Stomach (tissue), 9 donors: ENCODE data around the gene DLG4. TPM values are rescaled to one million over a fixed set of nuclear protein-coding genes. Genes with fewer than 3 reads are reported as not detected.
A peak's percentile ranks its signal among the peaks of the same experiment; 100 is the strongest.
"Not testable (repeated sequence)": the region's sequence is repeated elsewhere in the genome, so short reads cannot be mapped to it uniquely, and the experiment has no call there.

ENCODE experiments used
- DNase-seq, 2 donors: peaks; one replicate each; pipeline versions ENCODE4 v3.0.0 to v3.0.0-alpha.2; 2013 to 2019
- H3K27ac ChIP-seq, 5 donors: fragments of 200-600 bp in 4 of 5; sonication (generic) in 4 of 5; one replicate each; pipeline ENCODE4 v1.5.1; 2013 to 2019; ENCODE audit warnings: mild to moderate bottlenecking in 1 of 5, moderate library complexity in 1 of 5
- H3K27me3 ChIP-seq, 3 donors: fragments of 200-600 bp; sonication (generic); one replicate each; pipeline ENCODE4 v1.5.1; 2017 to 2019; ENCODE audit warnings: mixed run types in 1 of 3
- H3K36me3 ChIP-seq, 4 donors: fragments of 200-600 bp; sonication (generic); 1 replicate in 3 of 4; 2 replicates in 1 of 4; pipeline ENCODE4 v1.5.1; 2016 to 2019
- H3K4me1 ChIP-seq, 4 donors: fragments of 200-600 bp; sonication (generic); one replicate each; pipeline ENCODE4 v1.5.1; 2016 to 2019
- H3K4me3 ChIP-seq, 4 donors: fragments of 200-600 bp; sonication (generic) in 3 of 4; one replicate each; pipeline ENCODE4 v1.5.1; 2016 to 2019; ENCODE audit warnings: mild to moderate bottlenecking in 1 of 4
- H3K9me3 ChIP-seq, 4 donors: fragments of 200-600 bp; sonication (generic); one replicate each; pipeline ENCODE4 v1.5.1; 2016 to 2019
- CTCF ChIP-seq, 7 experiments: fragments of 450-650 bp in 4 of 7; fragments of 200-600 bp in 3 of 7; sonication (generic) in 3 of 7; IDR thresholded peaks; one replicate each; pipeline ENCODE4 v1.5.1; 2016 to 2019; ENCODE audit warnings: antibody characterized with exemption in 7 of 7, control low read depth in 2 of 7, mild to moderate bottlenecking in 1 of 7
- EP300 ChIP-seq: sonication (generic); formaldehyde crosslinking; IDR thresholded peaks from one replicate; pipeline ENCODE4 v1.6.1; 2017; ENCODE audit warnings: antibody characterized with exemption
- POLR2A ChIP-seq, 4 donors: fragments of 450-650 bp; IDR thresholded peaks; one replicate each; pipeline ENCODE4 v1.6.1; 2016; ENCODE audit warnings: antibody characterized with exemption in 4 of 4, control low read depth in 2 of 4, mild to moderate bottlenecking in 1 of 4, moderate library complexity in 1 of 4
- POLR2AphosphoS5 ChIP-seq, 3 donors: sonication (generic); formaldehyde crosslinking; IDR thresholded peaks; one replicate each; pipeline ENCODE4 v1.6.1; 2016; ENCODE audit warnings: antibody characterized with exemption in 3 of 3
- WGBS, 5 donors: extraction: QIAGEN DNeasy Blood & Tissue Kit in 3 of 5; methylation state at CpG; one replicate each; pipeline versions ENCODE4 v1.1.5 to v1.1.7; 2013 to 2018; 5-methylcytosine and 5-hydroxymethylcytosine counted together
- intact Hi-C: fragments of 100-400 bp; cut with DNase I; formaldehyde crosslinking; loops from one replicate; pipeline ENCODE4 v1.15.1; 2023; ENCODE audit warnings: low total_unique reads
- polyA plus RNA-seq, 3 donors: library from polyadenylated mRNA; stranded (reverse); fragments of 200-250 nt; gene quantifications; one replicate each; pipeline ENCODE4 v1.2.3, GENCODE V29; 2013
- total RNA-seq, 5 donors: library from RNA; depleted of rRNA; stranded (reverse); fragments of >200 nt; gene quantifications; one replicate each; pipeline versions ENCODE4 v1.1.0 to v1.2.3, GENCODE V29; 2014 to 2016
- donor health status: healthy with polysubstance abuse.
- donor health status: Bipolar disorder and iron deficiency.
- donor health status: healthy.

The DLG4 gene
- total and polyA plus RNA-seq, 8 donors = 3.2 to 26.3 (median 8.8) TPM

GRCh38 chr17:7183433-7184090 lies 36.1 kb downstream of the DLG4 start:
- Histone ChIP-seq H3K9me3 (no peaks in the 10 kb centered on the region), H3K27me3 (peaks cover 0 to 14% (median 8%) of the 10 kb centered on the region in 3 donors), H3K4me1 (peaks cover 0 to 6% (median 0%) of the 10 kb centered on the region in 4 donors), H3K36me3 (no peaks in the 10 kb centered on the region), H3K4me3 (no peak overlapping the region), H3K27ac (no peak overlapping the region)
- DNase-seq = peak in 1 of 2 donors; percentile 9
- TF ChIP-seq EP300 (no peak), CTCF (IDR thresholded peaks at IDR 0.05) (no peak), POLR2AphosphoS5 (IDR thresholded peaks at IDR 0.05) (no peak), POLR2A (IDR thresholded peaks at IDR 0.05) (no peak)
- intact Hi-C loops = no loop called here
- WGBS, 5 donors = 82 to 88% (median 87%) methylated on average over 7 of the region's 7 CpGs

- WGBS, 5 donors = 88 to 97% (median 93%) methylated on average over 2 of the region's 2 CpGs
- Histone ChIP-seq H3K4me1 (peaks cover 11 to 19% (median 12%) of the 10 kb centered on the region in 4 donors), H3K27me3 (peaks cover 0 to 28% (median 21%) of the 10 kb centered on the region in 3 donors)
- H3K27ac ChIP-seq, intact Hi-C loops, H3K4me3 ChIP-seq, DNase-seq, H3K9me3 ChIP-seq, H3K36me3 ChIP-seq: not testable (repeated sequence)
Measured at GRCh38 chr17:7182101-7182500, 37.5 kb downstream of the DLG4 start.

- Histone ChIP-seq H3K27me3 (peaks cover 0 to 53% (median 25%) of the 10 kb centered on the region in 3 donors), H3K36me3 (no peaks in the 10 kb centered on the region), H3K4me1 (peaks cover 13 to 22% (median 16%) of the 10 kb centered on the region in 4 donors), H3K4me3 (peak within 1 kb of the TSS in 1 of 4 donors; percentile 42), H3K9me3 (no peaks in the 10 kb centered on the region), H3K27ac (no peak within 1 kb of the TSS)
- intact Hi-C loops = no loop called here
- DNase-seq = peak in 1 of 2 donors; percentile 29
- no peak for TF ChIP-seq POLR2AphosphoS5 (IDR thresholded peaks at IDR 0.05)
- no peak for TF ChIP-seq CTCF (IDR thresholded peaks at IDR 0.05)
- TF ChIP-seq EP300 = no peak
- TF ChIP-seq POLR2A (IDR thresholded peaks at IDR 0.05) = no peak
- WGBS, 5 donors = 41 to 61% (median 50%) methylated on average over 20 of the region's 20 CpGs
Measured at GRCh38 chr17:7179317-7180254, 40.0 kb downstream of the DLG4 start, which contains the start of gene ASGR1. Gene ASGR1, minus strand, starts transcription at chr17:7179370. Its CDS starts 807 bp downstream, at chr17:7178563.

- Histone ChIP-seq H3K36me3 (no peaks in the 10 kb centered on the region), H3K4me1 (peaks cover 13 to 24% (median 18%) of the 10 kb centered on the region in 4 donors), H3K27me3 (peaks cover 0 to 58% (median 29%) of the 10 kb centered on the region in 3 donors), H3K9me3 (no peaks in the 10 kb centered on the region), H3K27ac (no peak overlapping the region), H3K4me3 (no peak overlapping the region)
- no peak for DNase-seq
- intact Hi-C loops = no loop called here
- WGBS, 5 donors = 73 to 81% (median 79%) methylated on average over 11 of the region's 11 CpGs
- TF ChIP-seq POLR2A (IDR thresholded peaks at IDR 0.05) = no peak
- no peak for TF ChIP-seq EP300
- TF ChIP-seq POLR2AphosphoS5 (IDR thresholded peaks at IDR 0.05) = no peak
Measured at GRCh38 chr17:7178973-7179316, 40.7 kb downstream of the DLG4 start.

- DNase-seq = peak in 1 of 2 donors; percentile 82
- Histone ChIP-seq H3K9me3 (no peaks in the 10 kb centered on the region), H3K4me3 (peak overlapping the region; percentile 23 to 42 (median 30)), H3K27me3 (peaks cover 0 to 67% (median 34%) of the 10 kb centered on the region in 3 donors), H3K36me3 (no peaks in the 10 kb centered on the region), H3K27ac (peak overlapping the region in 1 of 5 donors; percentile 2), H3K4me1 (peaks cover 13 to 27% (median 18%) of the 10 kb centered on the region in 4 donors)
- intact Hi-C loops = no loop called here
- 4 to 8% (median 5%) methylated on average over 15 to 18 of the region's 18 CpGs for WGBS, 5 donors
- TF ChIP-seq EP300 = no peak
- no peak for TF ChIP-seq POLR2AphosphoS5 (IDR thresholded peaks at IDR 0.05)
- no peak for TF ChIP-seq CTCF (IDR thresholded peaks at IDR 0.05)
- TF ChIP-seq POLR2A (IDR thresholded peaks at IDR 0.05) = no peak
Measured at GRCh38 chr17:7177954-7178477, 41.6 kb downstream of the DLG4 start.
